ENCODE data around the gene RTN1. TPM values are rescaled to one million over a fixed set of nuclear protein-coding genes. Genes with fewer than 3 reads are reported as not detected.

RTN1 gene
- total RNA-seq, 1 experiment from 2014 or later: 9.8 TPM

DNA sequence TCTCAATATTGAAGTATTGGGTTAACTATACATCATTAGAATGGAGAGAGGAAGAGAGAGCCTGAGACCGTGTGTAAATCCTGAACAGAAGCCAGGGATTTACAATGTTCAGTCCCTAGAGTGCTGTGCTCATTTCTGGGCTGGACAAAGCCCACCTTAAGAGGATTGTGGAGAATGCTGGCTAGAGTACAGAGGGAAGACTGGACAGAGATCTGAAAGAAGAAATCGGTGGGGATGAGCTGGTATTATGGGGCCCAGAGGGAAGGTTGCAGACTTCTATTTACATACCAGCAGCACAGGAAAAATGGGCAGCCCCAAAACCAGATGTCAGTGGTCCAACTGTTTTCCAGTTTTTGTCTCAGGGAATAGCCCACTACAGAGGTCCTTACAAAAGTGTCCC is 42.3 kb downstream of the RTN1 start:
- intact Hi-C loops (cut with micrococcal nuclease): no loop called here
- no TSS peak for BruUV-seq (replicated peaks)

DNA sequence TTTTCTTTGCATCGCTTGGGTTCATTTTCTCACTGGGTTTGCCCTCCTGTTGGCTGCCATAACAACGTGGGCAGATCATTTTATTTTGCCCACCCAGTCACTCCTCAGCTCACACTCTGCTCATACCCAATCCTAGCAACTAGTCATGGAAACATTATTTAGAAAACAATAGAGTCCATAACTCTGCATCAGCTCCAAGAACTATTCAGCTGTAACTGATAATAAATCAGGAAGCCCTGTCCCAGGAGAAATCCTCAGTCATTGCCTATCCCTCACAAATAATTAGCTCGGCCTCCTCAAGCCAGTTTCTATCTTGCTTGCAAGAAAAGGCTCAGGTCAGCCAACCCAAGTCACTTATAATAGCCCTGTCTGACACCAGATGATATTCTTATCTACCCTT is 43.2 kb downstream of the RTN1 start:
- no peak for DNase-seq (ENCODE audit: unreplicated experiment)
- H3K4me3 Mint-ChIP-seq (ENCODE audit: unreplicated experiment): no peak overlapping the region
- TF ChIP-seq, protein P1, sequence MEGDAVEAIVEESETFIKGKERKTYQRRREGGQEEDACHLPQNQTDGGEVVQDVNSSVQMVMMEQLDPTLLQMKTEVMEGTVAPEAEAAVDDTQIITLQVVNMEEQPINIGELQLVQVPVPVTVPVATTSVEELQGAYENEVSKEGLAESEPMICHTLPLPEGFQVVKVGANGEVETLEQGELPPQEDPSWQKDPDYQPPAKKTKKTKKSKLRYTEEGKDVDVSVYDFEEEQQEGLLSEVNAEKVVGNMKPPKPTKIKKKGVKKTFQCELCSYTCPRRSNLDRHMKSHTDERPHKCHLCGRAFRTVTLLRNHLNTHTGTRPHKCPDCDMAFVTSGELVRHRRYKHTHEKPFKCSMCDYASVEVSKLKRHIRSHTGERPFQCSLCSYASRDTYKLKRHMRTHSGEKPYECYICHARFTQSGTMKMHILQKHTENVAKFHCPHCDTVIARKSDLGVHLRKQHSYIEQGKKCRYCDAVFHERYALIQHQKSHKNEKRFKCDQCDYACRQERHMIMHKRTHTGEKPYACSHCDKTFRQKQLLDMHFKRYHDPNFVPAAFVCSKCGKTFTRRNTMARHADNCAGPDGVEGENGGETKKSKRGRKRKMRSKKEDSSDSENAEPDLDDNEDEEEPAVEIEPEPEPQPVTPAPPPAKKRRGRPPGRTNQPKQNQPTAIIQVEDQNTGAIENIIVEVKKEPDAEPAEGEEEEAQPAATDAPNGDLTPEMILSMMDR (IDR thresholded peaks at IDR 0.05; ENCODE audit: unreplicated experiment): no peak
- H3K27ac Mint-ChIP-seq (ENCODE audit: low read depth, unreplicated experiment): no peak overlapping the region
- BruUV-seq (replicated peaks): no TSS peak
- peaks cover 26% of the 10 kb centered on the region for H3K4me1 Mint-ChIP-seq (ENCODE audit: insufficient read depth, unreplicated experiment)
- no peaks in the 10 kb centered on the region for H3K9me3 Mint-ChIP-seq (ENCODE audit: unreplicated experiment)
- ChIA-PET POLR2A (interaction anchor here (0.8 kb wide), 1 partner anchor 11 kb away, joined by 3 read pairs; no protein-coding TSS in a partner anchor), CTCF (interaction anchor here (0.6 kb wide), 1 partner anchor 116 kb away, joined by 3 read pairs; no protein-coding TSS in a partner anchor)
- no peaks in the 10 kb centered on the region for H3K36me3 Mint-ChIP-seq (ENCODE audit: insufficient read depth, unreplicated experiment)
- intact Hi-C loops (cut with micrococcal nuclease): no loop called here
- no peaks in the 10 kb centered on the region for H3K27me3 Mint-ChIP-seq (ENCODE audit: insufficient read depth, unreplicated experiment)

More for the DNA sequence above, 42.3 kb downstream of the RTN1 start:
- no peak for DNase-seq (ENCODE audit: unreplicated experiment)
- TF ChIP-seq, protein P1 (IDR thresholded peaks at IDR 0.05; ENCODE audit: unreplicated experiment): no peak
- ChIA-PET POLR2A (no interaction called here), CTCF (no interaction called here)
- Mint-ChIP-seq H3K27ac (ENCODE audit: low read depth, unreplicated experiment) (no peak overlapping the region), H3K4me1 (ENCODE audit: insufficient read depth, unreplicated experiment) (peaks cover 25% of the 10 kb centered on the region), H3K4me3 (ENCODE audit: unreplicated experiment) (no peak overlapping the region), H3K27me3 (ENCODE audit: insufficient read depth, unreplicated experiment) (no peaks in the 10 kb centered on the region), H3K36me3 (ENCODE audit: insufficient read depth, unreplicated experiment) (no peaks in the 10 kb centered on the region), H3K9me3 (ENCODE audit: unreplicated experiment) (no peaks in the 10 kb centered on the region)

DNA sequence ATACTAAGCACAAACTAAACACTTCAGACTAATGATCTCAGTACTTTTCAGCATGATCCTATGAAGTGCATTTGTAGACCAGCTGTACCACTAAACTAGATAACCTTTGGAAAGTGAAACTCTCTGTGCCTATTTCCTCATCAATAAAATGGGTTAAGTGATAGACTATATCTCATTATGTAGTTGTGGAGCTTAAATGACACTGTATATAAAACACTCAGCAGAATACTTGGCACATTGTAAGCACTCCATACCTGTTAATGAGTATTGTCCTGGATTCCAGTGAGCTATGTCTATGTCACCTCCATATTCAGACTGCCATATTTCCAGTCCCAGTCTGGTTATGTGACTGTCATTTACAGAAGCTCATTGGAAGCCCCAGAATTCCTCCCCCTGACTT is 44.4 kb downstream of the RTN1 start:
- ChIA-PET POLR2A (no interaction called here), CTCF (no interaction called here)
- no peak for DNase-seq (ENCODE audit: unreplicated experiment)
- intact Hi-C loops (cut with micrococcal nuclease): no loop called here
- peaks cover 34% of the 10 kb centered on the region for H3K4me1 Mint-ChIP-seq (ENCODE audit: insufficient read depth, unreplicated experiment)
- TF ChIP-seq, protein P1 (IDR thresholded peaks at IDR 0.05; ENCODE audit: unreplicated experiment): no peak
- H3K9me3 Mint-ChIP-seq (ENCODE audit: unreplicated experiment): peaks cover 6% of the 10 kb centered on the region
- no peak overlapping the region for H3K4me3 Mint-ChIP-seq (ENCODE audit: unreplicated experiment)
- no TSS peak for BruUV-seq (replicated peaks)
- H3K36me3 Mint-ChIP-seq (ENCODE audit: insufficient read depth, unreplicated experiment): no peaks in the 10 kb centered on the region
- H3K27me3 Mint-ChIP-seq (ENCODE audit: insufficient read depth, unreplicated experiment): no peaks in the 10 kb centered on the region
- H3K27ac Mint-ChIP-seq (ENCODE audit: low read depth, unreplicated experiment): no peak overlapping the region

- Mint-ChIP-seq H3K4me1 (ENCODE audit: insufficient read depth, unreplicated experiment) (peaks cover 14% of the 10 kb centered on the region), H3K36me3 (ENCODE audit: insufficient read depth, unreplicated experiment) (no peaks in the 10 kb centered on the region), H3K9me3 (ENCODE audit: unreplicated experiment) (peaks cover 7% of the 10 kb centered on the region), H3K27ac (ENCODE audit: low read depth, unreplicated experiment) (no peak overlapping the region), H3K4me3 (ENCODE audit: unreplicated experiment) (no peak overlapping the region), H3K27me3 (ENCODE audit: insufficient read depth, unreplicated experiment) (no peaks in the 10 kb centered on the region)
- CTCF ChIA-PET: interaction anchor here (0.6 to 0.9 kb wide), 3 partner anchors 75 to 92 kb away, joined by 3 to 6 read pairs (median 3); no protein-coding TSS in a partner anchor
- no peak for DNase-seq (ENCODE audit: unreplicated experiment)
- intact Hi-C loops (cut with micrococcal nuclease): no loop called here
- POLR2A ChIA-PET: no interaction called here
- TF ChIP-seq, protein P1 (IDR thresholded peaks at IDR 0.05; ENCODE audit: unreplicated experiment): no peak
- BruUV-seq (replicated peaks): no TSS peak
Observed at GRCh38 chr14:59823179-59823578, 47.4 kb downstream of the RTN1 start.
